ENCODE data around the gene ZC3H7B. TPM values are rescaled to one million over a fixed set of nuclear protein-coding genes. Genes with fewer than 3 reads are reported as not detected.
A peak's percentile ranks its signal among the peaks of the same experiment; 100 is the strongest.

Gene ZC3H7B
- total and polyA plus RNA-seq, 12 donors, result 21.4 to 51.5 (median 36.0) TPM

DNA sequence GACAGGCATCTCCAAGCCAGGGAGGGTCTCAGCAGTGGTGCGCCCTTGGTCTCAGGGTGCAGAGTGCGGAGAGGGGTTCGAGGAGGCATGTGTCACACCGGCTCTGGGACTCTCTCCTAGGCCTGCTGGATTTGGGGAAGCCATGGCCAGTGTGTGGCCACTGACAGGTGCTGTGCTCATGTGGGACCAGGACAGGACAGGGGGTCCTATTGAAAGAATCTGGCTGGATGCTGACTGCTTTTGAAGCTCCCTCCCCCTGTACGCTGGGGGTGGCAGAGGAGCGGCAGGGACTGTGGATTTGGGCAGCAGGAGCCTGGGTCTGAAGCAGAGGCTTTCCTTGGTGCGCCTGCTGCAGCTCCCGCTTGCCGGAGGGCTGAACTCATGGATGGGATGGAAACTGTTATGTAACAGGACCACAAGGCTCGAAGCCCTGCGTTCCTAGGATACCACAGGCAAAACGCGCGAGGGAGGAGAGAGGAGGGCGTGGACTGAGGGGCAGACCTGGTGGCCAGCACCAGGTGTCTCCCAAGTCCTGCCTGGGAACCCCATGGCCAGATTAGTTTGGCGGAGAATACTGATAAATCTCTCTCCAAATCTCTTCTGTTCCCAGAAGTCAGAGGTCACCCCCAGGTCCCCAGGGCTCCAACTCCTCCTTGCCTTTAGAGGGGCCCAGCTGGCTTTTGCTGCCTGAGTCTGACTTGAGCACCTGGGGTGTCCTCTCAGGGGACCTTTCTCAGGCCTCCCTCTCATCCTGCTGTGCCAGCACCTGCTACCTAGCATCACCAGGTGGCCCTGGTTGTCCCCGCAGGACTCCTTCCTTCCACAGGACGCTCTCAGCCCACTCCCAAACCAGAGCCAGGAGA, 66.6 kb downstream of the ZC3H7B start:
- intact Hi-C loops (cut with DNase I), result loop anchor here in 3 of 10 donors (5.0 to 10.0 kb wide), 2 partner anchors 66 to 173 kb away; partner anchors contain the start of gene ZC3H7B (in 3 of the 3)
- Histone ChIP-seq H3K4me1 (peaks cover 15 to 41% (median 27%) of the 10 kb centered on the region in 9 donors), H3K27ac (peak overlapping the region in 8 of 10 donors; percentile 10 to 87 (median 74)), H3K9me3 (no peaks in the 10 kb centered on the region), H3K27me3 (no peaks in the 10 kb centered on the region), H3K4me3 (peak overlapping the region; percentile 0 to 66 (median 47)), H3K36me3 (peaks cover 0 to 15% (median 0%) of the 10 kb centered on the region in 9 donors)
- DNase-seq (peak in 1 of 2 donors; percentile 27), ATAC-seq (peak; percentile 4 to 71 (median 52))
- no peak for TF ChIP-seq CTCF (IDR thresholded peaks at IDR 0.05)
- WGBS, 2 donors, result 44% methylated on average over 18 of the region's 18 CpGs

- intact Hi-C loops (cut with DNase I), result loop anchor here in 3 of 10 donors (5.0 to 10.0 kb wide), 2 partner anchors 66 to 174 kb away; partner anchors contain the start of gene ZC3H7B (in 3 of the 3)
- 68 to 70% methylated on average over 19 of the region's 19 CpGs for WGBS, 2 donors
Measured at GRCh38 chr22:41368543-41369423, 67.5 kb downstream of the ZC3H7B start.

DNA sequence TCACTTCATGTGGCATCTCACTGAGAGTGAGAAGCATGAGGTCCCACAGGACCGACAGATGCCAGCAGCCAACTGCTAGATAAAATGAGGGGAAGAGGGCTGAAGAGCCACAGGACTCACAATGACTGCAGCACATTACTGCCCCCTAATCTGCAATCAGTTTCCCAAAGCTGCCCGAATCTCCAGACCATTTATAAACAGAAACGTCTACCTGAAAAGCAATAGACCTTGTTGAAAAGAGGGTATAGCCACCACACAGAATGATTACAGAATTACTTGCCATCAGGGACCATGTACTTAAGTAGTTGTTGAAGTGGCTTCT, 68.1 kb downstream of the ZC3H7B start:
- Histone ChIP-seq H3K9me3 (no peaks in the 10 kb centered on the region), H3K36me3 (peaks cover 0 to 18% (median 0%) of the 10 kb centered on the region in 9 donors), H3K4me3 (peak overlapping the region in 4 of 10 donors; percentile 30 to 66 (median 60)), H3K27ac (peak overlapping the region in 7 of 10 donors; percentile 10 to 87 (median 73)), H3K27me3 (no peaks in the 10 kb centered on the region), H3K4me1 (peaks cover 15 to 41% (median 27%) of the 10 kb centered on the region in 9 donors)
- no peak for DNase-seq
- 26 to 29% methylated on average over 3 of the region's 3 CpGs for WGBS, 2 donors
- no peak for ATAC-seq
- TF ChIP-seq CTCF (IDR thresholded peaks at IDR 0.05), result no peak
- intact Hi-C loops (cut with DNase I), result loop anchor here in 3 of 10 donors (5.0 to 10.0 kb wide), 2 partner anchors 67 to 175 kb away; partner anchors contain the start of gene ZC3H7B (in 3 of the 3)

More at GRCh38 chr22:41368543-41369423, 67.5 kb downstream of the ZC3H7B start:
- H3K4me3 ChIP-seq, result peak overlapping the region in 8 of 10 donors; percentile 25 to 66 (median 53)
- no peaks in the 10 kb centered on the region for H3K27me3 ChIP-seq
- H3K4me1 ChIP-seq, result peaks cover 15 to 41% (median 27%) of the 10 kb centered on the region in 9 donors
- no peaks in the 10 kb centered on the region for H3K9me3 ChIP-seq
- TF ChIP-seq CTCF (IDR thresholded peaks at IDR 0.05), result no peak
- peak overlapping the region in 9 of 10 donors; percentile 10 to 87 (median 73) for H3K27ac ChIP-seq
- peaks cover 0 to 18% (median 0%) of the 10 kb centered on the region in 9 donors for H3K36me3 ChIP-seq
- no peak for DNase-seq
- no peak for ATAC-seq
